ENCODE measurements around the gene DNASE1L3. TPM values are rescaled to one million over a fixed set of nuclear protein-coding genes. Genes with fewer than 3 reads are reported as not detected.

The DNASE1L3 gene
- total and polyA plus RNA-seq, 2 of the 13 experiments (the other 11 are each of a cell fraction or from before 2014, with no cell fraction given), result 0.86 to 1.7 TPM

- TF ChIP-seq ZBTB40 (IDR thresholded peaks at IDR 0.05) (no peak), ZBTB40 (CRISPR knock-in tag; IDR thresholded peaks at IDR 0.05) (no peak), DZIP1 (CRISPR knock-in tag; IDR thresholded peaks at IDR 0.05) (no peak), ZNF614 (CRISPR knock-in tag; IDR thresholded peaks at IDR 0.05; ENCODE audit: borderline replicate concordance) (0 out of 2 replicates have a peak, but pooled peaks have one; percentile 42), ZNF660 (CRISPR knock-in tag; IDR thresholded peaks at IDR 0.05; ENCODE audit: borderline replicate concordance, low read depth) (no peak), ZMYM3 (CRISPR knock-in tag; IDR thresholded peaks at IDR 0.05) (peak; percentile 81)
These were observed 6.5 kb upstream of the DNASE1L3 start (continued) for GRCh38 chr3:58217209-58217811.
